Activated T-cell treated with anti-CD3 and anti-CD28 coated beads for 4 hours (primary cell): ENCODE data around the gene ACTL6B.
"Not testable (repeated sequence)": the region's sequence is repeated elsewhere in the genome, so short reads cannot be mapped to it uniquely, and the experiment has no call there.

Experiments used
- DNase-seq: peaks from one replicate; pipeline ENCODE4 v3.0.0-alpha.2; 2020

Gene ACTL6B

DNA sequence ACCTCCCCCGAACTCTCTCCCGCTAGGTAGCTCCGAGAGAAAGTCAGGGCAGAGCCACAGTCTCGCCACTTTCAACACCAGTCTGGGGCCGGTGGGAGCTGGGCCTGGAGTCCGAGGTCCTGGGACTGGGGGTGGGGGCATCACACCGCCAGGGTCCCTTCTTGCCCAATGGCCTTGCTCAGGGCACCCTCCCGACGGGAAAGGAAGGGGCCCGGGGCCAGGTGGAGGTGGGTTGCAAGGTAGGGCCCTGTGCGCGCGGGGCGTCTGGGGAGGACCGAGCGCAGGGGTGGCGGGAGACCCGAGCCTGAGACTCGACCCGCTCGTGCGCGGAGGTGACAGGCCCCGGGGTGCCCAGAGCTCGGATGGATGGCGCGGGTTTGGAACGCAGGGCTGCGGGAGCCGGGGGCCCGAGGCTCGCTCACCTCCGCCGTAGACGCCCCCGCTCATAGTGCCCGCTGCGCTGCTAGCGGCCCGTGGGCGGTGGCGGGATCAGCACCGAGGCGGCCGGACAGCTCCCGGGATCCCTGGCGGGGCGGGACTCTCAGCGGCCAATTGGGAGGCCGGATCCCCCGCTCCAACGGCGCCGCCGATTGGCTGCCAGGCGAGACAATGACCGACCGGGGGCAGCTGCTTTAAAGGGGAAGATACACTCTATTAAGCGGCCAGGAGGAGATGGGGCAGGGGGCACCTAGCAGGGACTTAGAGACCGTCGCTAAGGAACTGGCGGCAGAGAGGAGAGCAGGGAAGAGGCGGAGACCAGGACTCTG is at the start of gene ACTL6B:
ACTL6B (minus strand) TSS at position 541 of the 767 bp plus-strand sequence; CDS start at position 447, 94 bp downstream.
- no peak for DNase-seq

DNA sequence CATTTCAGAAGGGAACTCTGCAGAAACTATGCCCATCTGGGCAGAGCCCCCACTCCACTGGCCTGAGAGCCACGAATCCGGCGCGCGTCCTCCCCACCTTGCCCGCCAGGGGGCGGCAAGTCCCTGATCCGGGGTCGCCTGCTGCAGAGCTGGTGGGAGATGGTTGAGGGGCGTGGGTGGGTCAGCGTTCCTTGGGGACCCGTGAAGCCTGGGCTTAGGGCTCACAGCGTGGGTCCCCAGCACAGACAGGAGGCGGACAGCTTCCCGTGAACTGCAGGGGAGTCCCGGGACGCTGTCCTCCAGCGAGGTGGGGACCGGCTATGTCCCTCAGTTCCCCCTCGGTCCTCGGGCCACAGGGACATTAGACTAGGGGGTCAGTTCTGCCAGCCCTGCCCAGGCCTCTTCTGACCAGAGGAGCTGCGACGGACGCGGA is 49.1 kb upstream of the ACTL6B start:
- DNase-seq: peak; percentile 72

DNA sequence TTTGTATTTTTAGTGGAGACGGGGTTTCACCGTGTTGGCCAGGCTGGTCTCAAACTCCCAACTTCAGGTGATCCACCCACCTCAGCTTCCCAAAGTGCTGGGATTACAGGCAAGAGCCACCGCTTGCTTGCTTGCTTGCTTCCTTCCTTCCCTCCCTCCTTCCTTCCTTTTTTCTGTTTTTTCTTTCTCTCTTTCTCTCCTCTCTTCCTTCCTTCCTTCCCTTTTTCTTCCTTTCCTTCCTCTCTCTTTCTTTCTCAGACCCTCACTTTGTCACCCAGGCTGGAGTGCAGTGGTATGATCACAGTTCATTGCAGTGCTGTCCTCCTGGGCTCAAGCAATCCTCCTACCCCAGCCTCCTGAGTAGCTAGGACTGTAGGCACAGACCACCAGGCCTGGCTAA is 44.8 kb upstream of the ACTL6B start:
- not testable (repeated sequence) for DNase-seq

DNA sequence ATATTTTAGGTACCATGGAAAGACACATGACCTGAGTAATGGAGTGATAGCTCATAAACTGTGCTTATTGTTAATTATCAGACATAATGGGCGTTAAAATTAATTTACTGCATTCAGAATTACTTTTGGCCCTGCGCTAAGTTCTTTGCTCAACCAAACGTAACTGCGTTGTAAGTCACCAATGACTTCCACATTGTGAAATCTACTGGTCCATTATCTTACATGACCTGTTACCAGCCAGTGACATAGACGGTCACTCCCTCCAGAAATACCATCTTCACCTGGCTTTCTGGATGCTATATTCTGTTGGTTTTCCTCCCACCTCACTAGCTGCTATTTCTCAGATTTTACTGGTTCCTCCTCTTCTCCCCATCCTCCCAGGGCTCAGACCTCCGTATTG is 42.8 kb upstream of the ACTL6B start:
- DNase-seq: no peak

DNA sequence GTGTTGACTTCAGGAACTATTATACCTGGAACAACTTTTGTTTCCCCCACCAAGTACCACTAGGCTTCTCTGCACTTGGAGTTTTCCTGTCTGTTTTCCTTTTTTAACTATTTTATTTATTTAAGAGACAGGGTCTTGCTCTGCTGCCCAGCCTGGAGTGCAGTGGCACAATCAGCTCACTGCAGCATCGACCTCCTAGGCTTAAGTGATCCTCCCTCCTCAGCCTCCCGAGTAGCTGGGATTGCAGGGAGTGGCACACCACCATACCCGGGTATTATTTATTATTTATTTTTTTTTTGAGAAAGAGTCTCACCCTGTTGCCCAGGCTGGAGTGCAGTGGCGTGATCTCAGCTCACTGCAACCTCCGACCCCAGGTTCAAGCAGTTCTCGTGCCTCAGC is 39.9 kb upstream of the ACTL6B start:
- no peak for DNase-seq

DNA sequence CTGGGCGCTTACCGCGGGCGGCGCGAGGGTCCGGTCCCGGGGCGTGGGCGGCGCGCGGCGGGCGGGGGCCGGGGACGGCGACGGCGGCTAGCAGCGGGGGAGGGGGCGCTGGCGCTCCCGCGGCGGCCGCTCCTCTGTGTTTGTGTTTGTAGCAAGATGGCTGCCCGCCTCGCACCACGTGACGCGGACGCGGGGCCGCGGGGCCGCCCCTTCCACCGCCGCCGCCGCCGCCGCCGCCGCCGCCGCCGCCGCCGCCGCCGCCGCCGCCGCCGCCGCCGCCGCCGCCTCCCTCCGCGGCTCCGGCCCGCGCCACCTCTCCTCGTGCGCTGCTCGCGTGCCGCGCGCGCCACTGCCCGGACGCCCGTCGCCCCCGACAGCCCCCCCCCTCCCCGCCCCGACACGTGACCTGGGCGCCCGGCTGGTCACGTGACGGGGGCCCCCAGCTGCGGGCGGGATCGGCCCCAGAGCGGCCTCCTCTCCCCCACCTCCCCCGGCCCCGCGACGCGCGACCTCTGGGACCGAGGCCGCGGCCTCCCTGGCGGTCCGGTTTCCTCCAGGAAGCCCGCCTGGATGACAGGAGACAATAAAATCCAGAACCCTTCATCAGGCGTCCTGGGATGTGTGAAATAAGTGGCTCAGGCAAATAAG is 38.0 kb upstream of the ACTL6B start, which contains the start of gene GIGYF1:
GIGYF1 (minus strand) TSS at position 153 of the 648 bp plus-strand sequence. CDS start 6,012 bp downstream, outside the sequence.
- DNase-seq: peak; percentile 51

DNA sequence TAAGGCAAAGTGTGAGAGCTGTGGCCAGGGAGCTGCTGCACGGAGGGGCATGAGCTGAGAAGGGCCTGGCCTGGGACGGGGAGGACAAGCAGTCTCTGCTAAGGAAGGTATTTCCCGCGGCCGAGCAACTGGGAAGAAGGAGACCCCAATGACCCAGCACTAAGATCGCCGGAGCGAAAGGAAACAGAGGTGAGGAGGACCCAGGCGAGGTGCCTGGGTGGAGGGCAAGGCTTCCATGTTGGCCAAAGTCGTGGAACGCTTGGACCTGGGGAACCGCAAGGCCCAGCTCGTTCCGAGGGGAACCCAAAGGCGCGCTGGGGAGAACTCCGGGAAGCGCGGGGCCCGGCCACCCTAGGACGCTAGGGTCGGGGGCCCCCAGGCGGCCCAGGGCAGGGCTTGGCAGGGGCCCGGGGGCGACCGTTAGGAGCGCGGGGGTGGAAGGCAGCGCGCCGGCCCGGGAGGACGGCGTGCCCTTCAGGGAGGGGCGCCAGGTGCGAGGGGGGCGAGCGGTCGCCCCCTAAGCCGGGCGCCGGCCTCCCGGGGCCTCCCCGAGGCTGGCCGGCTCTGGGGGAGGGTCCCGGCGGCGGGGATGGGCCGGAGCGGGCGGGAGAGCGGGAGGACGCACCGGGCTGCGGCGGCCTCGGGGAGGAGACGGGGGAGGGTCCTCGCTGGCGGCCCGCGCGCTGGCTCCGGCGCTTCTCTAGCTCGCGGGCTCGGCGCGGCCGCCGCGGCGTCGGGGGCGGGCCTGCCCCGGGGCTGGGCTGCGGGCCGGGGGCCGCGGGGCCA is 37.3 kb upstream of the ACTL6B start:
- DNase-seq: no peak

DNA sequence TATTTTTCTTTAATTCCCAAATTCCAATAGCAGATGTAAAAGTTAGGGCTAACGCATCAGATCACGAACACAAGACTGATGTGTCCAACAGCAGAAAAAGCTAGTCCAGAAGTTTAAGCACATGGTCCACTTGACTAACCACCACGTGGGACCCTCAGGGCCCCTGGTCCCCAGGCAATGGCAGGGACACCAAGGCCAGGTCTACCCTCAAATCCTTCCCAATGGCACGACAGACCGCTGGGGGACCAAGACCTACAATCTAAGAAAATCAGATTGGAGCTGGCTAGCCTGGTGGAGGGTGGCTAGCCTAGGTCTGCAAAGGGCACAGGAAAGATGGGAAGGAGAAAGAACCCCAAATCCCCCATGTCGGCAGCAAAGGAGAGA is 36.3 kb upstream of the ACTL6B start:
- no peak for DNase-seq

DNA sequence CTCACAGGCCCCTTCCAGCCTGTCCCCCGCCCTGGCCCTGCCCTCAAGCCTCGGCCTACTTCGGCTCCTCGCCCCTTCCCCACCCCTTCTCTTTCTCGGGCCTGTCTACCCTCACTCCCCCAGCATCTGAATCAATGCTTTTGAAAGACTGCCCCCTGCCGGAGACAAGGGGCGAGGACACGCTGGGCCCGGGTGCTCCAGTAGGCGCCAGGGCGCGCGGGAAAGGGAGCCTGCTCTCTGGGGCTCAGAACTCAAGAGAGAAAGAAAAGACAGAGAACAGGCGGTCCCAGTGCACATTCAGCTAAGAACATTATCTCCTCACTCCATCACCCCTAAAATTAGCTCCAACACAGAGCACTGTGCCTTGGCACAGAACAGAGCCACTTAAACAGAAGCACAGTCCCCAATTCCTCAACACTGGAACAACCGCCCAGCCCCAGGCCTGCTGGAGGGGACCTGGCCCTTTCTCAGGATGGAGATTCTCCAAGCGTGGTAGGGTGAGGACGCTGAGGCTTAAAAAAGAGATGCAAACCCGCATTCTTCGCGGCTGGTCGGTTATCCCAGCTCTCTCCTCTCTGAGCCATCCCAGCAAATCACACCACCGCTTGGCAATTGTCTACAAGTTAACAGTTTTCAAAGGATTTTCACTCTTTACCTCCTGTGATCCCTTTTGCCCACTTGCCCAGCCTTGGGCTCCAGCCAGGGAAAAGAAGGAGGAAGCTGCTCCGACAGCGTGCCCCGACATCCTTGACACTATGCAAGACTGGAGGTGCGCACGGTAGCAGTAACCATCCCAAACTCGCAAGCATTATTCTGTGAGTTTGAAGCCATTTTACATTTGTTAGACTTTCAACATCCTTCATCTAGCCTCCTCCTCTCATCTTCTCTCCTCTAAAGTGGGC is 35.7 kb upstream of the ACTL6B start:
- DNase-seq: peak; percentile 78

DNA sequence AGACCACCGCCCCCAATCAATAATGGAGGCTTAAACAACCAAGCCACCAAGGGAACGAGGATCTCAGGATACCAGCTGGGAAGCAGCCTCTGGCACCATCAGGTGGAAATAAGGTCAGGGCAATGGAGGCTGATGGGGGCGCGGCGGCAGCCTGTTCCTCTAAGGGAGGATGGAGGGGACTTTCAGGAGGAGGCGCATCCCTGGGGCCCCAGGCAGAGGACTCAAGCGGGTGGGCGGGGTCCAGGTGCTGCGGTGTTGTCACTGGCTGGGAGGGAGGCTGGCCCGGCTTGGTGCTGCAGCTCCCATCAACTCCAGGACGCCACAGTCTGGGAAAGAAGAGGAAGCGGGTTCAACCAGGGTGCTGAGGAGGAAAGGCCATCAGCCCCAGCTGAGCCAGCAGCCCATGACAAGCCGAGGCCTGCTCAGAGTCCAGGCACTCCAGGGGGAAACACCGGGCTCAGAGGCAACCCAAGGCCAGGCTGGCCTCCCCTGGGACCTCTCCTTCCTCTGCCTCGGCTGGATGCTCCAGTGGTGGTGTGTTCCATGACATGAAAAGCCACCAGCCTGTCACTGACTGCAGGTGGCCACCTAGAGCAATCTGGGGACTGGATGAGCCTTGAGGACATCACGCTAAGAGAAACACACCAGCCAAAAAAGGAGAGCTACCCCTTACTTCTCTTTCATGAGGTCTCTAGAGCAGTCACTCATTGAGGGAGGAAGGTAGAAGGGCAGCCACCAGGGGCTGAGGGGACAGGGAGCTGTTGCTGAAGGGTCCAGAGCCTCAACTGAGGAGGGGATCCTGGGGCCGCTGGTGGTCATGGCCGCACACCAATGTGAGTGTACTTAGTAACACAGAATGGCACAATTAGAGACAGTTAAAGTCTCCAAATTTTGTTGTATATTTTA is 33.2 kb upstream of the ACTL6B start:
- DNase-seq: no peak

DNA sequence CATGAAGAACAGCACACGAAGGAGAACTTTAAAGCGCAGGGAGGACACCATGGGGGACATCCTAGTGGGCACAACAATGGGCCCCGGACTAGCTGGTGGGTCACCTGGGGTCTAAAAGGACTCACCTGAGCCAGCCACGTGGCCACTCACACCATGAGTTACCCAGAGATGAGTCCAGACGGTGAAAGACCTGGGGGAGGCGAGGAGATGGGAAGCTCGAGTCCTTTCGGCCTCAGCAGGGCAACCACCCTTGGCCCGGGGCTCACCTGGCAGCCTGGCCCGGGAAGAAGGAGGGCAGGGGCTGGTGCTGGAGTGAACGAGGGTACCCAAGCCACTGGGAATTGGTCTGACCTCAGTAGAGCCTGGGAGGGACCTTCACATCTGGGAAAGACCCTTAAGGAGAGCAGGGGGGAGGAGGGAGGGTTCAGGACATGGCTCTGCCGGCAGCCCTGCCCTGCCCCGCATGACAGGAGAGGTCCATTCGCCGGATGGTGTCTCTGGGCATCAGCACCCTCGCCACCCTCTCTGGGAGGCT is 32.1 kb upstream of the ACTL6B start:
- no peak for DNase-seq

DNA sequence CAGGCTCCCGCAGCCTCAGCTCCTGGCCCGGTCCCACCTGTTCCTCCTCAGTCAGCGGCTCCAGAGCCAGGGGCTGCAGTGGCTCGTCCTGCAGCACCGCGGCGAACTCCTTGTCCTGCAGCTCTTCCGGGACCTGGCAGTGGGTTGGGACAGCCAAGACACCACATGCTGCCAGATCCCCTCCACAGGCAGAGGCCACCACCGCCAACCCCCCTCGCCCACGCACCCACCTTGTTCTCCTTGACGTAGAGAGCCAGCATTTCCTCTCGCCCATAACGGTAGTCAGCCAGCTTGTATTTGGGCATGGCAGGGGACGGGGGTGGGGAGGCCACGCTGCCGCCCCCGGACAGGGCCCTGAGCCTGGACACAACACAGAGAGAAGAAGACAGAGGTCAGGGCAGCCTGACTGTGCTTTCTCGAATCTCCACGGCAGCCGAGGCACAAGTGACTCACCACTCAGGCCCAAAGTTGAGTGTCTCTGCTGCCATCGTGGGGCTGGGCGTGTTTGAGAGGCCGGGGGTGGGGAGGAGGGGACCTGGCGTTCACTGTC is 31.6 kb upstream of the ACTL6B start:
- no peak for DNase-seq

DNA sequence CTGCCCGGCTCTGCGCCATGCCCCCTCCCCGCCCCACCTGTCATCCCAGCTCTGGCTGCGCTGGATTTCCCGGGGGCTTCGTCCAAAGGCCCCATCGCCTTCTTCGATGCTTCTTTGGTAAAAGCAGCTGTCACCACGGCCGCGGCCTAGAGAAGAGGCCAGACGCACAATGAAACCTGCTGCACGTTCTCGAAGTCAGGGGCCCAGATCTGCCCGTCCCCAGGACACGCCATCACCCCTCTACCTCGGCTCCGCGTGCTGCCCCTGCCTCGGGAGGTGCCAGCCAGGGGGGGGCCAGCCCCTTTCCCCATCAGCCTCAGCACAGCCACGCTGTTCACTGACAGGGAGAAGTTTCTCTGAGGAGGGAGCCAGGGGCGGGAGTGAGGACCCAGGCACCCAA is 31.0 kb upstream of the ACTL6B start:
- DNase-seq: no peak

DNA sequence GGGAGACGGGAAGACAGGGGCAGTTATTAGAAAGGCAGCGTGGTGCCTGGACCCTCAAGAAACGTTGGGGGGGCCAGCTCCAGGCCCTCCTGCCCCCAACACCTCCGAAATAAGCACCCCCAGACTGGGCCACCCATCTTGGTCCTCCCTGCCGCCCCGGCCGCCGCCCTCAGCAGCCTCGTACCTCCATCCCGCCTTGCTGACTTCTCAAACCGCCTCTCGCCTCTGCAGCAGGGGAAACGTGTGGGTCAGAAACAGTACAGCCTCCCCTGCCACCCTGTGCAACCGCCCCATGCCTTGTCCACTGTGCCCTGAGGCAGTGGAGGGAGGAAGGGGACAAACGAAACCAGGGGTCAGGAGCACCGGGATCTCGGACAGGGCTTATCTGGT is 30.6 kb upstream of the ACTL6B start:
- no peak for DNase-seq

DNA sequence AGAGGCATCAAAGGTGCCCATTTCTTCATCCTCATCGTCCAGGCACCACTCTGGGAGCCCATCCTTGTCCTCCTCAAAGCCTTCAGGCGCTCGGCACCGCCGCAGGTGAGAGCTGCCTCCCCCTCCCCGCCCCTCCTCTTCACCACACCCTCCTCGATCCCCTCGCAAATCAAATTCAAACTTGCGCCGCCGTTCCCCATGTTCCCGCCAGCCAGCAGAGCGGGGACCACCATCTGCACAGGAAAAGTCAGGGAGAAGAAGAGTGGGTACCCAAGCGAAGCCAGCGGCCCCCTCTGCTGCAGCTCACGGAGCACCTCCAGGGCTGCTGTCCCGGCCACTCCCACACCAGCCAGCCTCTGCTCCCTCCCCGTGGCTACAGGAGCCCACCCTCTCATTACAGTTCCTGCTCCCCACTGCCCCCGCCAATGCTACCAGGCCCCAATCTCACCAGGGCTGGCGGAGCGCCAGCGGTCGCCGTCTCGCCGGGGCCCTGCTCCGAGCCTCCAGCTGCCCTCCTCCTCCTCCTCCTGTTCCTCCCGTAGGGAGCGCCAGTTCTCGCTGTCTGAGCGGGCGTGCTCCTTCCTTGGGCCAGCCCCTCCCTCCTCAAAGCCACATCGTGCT is 30.1 kb upstream of the ACTL6B start:
- DNase-seq: no peak

DNA sequence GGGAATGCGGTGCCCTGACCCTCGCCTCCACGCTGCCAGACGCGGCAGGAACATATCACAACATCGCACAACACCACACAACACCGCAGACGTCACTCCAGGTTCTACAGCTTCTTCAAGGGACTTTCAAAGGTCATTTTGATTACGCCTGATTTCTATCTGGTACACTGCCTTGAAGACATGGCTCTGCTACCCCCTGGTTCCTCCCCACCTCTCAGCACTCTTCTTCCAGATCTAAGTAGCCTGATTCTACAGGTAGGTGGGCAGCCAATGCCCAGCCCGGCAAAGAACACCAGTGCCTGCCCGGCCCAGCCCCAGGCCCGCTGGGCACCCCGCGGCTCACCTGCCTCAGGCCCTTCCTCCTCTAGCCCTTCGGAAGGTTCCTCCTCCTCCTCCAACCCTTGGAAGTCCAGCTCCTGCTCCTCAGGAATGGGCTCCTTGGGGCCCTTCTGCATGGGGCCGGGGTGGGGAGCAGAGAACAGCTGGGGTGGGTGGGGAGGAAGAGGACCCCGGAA is 29.4 kb upstream of the ACTL6B start:
- no peak for DNase-seq

DNA sequence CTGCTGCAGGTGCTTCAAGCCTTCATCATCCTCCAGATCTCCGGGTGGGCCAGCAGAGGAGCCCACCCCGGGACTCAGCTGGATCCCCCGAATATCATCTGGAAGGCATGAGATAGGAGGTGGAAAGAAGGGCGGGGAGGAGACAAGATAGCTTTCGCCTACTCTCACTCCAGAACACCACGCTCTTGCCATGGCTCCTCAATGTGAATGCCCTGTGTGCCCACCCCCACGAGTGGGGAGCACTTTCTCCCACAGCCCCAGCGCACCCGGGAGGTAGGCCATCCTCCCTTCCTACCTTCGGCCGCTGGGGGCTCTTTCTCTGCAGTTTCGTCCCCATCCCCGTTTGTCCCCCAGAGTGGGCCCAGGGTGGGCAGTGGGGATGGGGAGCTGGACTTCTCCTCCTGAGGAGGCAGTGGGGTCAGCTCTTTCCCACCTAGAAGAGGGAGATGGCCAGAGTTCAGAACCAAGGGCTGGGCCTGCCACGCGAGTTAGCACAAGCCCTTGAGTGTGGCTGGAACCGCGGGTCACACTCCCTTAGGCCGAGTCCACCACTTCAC is 28.9 kb upstream of the ACTL6B start:
- DNase-seq: no peak

DNA sequence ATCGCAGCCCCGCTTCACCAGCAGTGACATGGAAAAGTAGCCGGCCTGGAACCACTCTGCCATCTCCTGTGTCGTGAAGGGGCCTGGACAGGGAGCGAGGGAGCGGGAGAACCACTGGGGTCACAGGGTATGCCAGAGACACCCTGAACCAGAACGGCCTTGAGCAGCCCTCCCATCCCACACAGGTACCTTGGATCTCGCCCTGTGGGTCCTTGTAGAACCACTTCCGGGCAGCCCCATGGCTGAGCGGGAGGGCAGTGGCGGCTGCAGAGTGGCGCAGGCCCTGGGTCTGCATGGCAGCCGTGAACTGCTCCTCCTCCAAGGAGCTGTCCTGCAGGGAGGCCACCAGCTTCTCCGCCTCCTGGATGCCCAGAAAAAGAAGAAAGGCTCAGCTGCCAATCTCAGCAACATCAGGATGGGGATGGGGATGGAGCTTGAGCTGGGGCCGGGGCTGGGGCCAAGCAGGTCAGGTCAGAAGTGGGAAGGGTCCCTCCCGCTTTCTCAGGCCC is 28.3 kb upstream of the ACTL6B start:
- no peak for DNase-seq
